GM19452 (cell line): ENCODE data around the gene FJX1.
"Not testable (repeated sequence)": the region's sequence is repeated elsewhere in the genome, so short reads cannot be mapped to it uniquely, and the experiment has no call there.

Experiments used
- ATAC-seq: cut with Tn5 transposase; IDR thresholded peaks from one replicate; pipeline ENCODE4 v1.9.1; 2021; ENCODE audit not compliant: unreplicated experiment

FJX1 gene

DNA sequence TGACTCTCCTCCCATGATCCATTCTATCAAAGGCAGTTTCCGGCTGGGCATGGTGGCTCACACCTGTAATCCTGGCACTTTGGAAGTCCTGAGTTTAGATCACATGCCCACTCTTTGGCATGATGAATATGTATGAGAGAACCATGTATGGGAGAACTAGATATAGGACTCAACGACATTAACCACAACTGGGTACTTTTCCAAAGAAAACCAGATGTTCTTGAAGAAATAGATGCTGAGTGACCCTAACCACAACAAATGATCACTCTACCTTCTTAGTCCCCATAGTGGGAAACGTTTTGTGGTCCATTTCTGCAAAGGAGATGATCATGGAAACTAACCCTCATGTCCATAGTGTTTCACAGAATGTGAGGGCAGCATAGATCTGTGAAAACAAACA is 13.6 kb downstream of the FJX1 start:
- no peak for ATAC-seq

DNA sequence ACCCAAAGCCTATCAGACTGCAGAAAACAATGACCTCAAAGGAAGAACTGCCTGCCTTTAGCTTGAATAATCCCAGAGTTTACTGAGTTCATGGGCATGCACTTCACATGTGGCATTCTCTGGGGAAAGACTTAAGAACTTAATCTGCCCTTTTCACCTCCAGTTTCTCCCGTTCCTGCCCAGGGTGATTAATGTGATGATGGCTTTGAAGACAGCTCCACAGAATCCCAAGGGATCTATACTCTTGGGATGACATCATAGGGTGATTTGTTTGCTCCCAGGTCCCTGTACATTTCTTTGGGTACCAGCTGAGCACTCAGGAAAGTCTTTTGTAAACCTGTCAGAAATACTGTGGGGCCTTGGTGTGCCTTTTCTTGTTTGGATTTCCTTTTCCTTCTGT is 14.0 kb downstream of the FJX1 start:
- ATAC-seq = no peak

DNA sequence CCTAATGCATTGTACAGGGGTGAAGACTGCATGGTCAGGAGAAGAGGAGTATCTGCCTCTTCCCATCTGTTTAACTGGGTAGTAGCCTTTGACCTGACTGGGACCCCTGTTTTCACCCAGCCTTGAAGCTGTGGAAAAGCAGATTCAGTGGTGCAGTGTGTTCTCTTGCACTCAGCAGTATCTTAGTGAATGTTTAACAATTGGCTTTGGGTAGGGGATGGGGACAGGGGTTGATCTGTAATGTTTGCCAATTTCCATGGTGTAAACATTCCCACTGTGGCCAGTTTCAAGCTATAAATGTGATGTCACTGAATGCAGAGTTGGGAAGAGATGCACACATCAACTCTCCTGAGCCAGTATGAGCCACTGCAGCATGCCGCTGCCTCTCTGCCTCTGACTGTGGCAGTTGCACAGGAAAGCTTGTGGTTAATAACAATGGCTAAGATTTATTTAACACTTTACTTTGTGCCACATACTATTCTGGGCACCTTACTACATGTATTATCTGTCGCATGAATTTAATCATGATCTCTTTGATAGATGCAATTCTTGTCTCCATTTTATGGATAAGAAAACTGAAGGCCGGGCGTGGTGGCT is 15.7 kb downstream of the FJX1 start:
- ATAC-seq = no peak

DNA sequence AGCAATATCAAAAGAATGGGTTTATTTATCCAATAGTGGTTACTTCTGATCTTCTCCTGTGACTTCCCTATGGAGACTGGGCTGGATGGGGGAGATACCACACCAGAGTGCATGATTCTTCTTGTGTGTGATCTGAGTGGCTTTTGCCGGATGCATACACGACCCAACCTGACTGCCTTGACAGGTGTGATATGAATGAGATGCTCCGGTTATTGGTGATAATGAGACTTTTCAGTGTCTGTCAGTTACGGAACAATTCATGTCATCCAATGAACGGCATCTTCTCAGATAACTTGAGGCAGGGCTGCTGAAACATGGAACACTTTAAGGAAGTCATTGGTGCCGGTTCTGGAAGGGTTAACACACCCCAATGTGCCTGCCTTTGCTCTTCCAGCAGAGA is 17.7 kb downstream of the FJX1 start:
- ATAC-seq = no peak

DNA sequence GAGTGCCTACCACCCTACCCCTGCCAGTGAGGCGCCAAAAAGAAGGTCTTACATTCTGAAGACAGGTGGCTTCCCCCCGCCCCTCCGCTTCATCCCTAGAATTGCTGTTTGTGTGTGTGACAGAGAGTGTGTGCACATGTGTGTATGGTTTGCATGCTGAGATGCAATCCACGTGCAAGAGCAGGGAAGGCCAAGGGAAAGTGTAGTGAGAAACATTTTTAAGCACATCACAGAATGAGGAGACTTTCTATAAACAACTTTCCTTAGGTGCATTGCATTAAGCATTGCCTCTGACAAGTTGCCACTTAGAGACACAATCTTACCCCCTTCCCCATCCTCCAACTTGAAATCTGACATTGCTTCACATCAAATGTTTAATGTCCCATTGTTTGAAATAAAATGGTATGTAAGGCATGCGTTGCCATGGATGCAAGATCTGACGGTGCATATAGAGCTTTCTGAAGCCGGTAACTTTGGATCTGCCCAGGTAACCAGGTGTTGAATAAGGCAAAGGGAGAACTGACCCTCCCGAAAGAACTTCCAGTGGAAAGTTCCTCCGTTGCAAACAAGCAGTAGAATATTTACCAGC is 21.4 kb downstream of the FJX1 start:
- ATAC-seq = no peak

GRCh38 chr11:35641171-35641897 is 23.1 kb downstream of the FJX1 start:
- no peak for ATAC-seq

DNA sequence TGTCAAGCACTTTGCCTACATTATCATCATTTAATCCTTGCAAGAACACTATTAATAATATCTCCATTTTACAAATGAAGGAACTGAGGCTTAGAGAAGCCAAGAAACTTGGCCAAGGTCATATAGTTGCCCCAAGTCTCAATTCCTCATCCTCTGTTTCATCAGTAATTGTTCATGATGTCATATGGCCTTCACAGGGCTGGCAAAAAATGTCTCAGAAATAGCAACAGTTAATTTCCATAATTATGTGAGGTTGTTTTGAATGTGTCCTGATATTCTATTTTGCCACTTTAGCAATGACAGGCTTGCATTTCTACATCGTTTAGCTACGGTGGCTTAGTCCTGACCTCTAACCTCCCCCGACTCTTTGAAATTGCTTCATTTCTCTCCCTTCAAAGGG is 23.7 kb downstream of the FJX1 start:
- no peak for ATAC-seq

GRCh38 chr11:35647421-35648093 is 29.3 kb downstream of the FJX1 start:
- ATAC-seq = no peak

DNA sequence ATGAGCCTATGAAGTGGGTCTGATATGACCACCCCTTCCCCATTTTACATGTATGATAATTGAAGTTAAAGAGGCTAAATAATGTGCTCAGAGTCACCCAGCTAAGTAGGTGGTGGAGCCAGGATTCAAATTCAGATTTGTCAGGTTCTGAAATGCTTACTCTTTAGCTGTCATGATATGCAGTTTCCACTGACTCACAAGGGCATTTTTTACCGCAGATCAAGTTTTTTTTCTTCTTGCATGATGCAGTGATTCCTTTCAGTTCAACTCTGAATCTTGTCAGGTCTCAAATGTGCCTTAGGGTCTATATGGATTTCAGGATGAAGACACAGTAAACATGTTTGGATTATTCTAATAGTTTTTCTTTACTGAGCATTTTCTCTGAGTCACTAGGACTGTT is 31.7 kb downstream of the FJX1 start:
- ATAC-seq = no peak

GRCh38 chr11:35650467-35650866 is 32.2 kb downstream of the FJX1 start:
- ATAC-seq = no peak

DNA sequence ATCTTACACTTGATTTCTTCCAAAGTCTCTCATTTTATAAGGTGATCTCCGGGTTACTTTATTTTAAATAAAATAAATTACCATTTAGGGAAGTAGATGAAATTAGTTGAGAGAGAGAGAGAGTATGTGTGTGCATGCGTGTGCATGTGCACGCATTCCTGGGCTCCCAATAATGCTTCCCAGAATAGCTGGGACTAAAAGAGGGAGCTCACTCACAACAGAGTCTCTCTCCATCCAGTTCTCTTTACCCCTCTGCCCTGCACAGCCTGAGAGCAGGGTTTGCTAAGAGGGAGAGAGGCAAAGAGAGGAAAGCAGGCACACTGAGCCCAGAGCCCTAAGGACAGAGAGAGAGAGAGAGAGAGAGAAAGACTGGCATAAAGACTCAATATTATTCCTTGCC is 33.0 kb downstream of the FJX1 start:
- ATAC-seq = no peak

- ATAC-seq = not testable (repeated sequence)
Observed at GRCh38 chr11:35652786-35653185, 34.5 kb downstream of the FJX1 start.

GRCh38 chr11:35654711-35655110 is 36.5 kb downstream of the FJX1 start:
- no peak for ATAC-seq

- ATAC-seq = no peak
Observed at GRCh38 chr11:35655254-35655653, 37.0 kb downstream of the FJX1 start.

DNA sequence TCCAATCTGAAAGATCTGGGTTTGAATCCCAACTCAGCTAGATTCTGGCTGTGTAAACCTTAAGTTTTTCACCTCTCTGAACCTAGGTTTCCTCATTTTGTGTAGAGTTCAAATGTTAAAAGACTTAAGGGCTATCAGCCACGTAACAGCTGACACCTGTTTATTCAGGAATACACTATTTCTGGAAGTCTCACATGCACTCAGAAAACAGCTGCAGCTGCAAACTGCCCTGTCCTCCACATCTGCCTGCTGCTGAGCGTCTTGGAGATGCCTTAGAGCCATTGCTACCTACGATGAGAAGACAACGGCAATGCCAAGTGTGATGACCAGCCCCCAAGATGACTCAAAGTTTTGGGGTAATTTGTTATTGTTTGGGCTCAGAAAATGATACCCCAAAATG is 37.6 kb downstream of the FJX1 start:
- ATAC-seq = no peak

DNA sequence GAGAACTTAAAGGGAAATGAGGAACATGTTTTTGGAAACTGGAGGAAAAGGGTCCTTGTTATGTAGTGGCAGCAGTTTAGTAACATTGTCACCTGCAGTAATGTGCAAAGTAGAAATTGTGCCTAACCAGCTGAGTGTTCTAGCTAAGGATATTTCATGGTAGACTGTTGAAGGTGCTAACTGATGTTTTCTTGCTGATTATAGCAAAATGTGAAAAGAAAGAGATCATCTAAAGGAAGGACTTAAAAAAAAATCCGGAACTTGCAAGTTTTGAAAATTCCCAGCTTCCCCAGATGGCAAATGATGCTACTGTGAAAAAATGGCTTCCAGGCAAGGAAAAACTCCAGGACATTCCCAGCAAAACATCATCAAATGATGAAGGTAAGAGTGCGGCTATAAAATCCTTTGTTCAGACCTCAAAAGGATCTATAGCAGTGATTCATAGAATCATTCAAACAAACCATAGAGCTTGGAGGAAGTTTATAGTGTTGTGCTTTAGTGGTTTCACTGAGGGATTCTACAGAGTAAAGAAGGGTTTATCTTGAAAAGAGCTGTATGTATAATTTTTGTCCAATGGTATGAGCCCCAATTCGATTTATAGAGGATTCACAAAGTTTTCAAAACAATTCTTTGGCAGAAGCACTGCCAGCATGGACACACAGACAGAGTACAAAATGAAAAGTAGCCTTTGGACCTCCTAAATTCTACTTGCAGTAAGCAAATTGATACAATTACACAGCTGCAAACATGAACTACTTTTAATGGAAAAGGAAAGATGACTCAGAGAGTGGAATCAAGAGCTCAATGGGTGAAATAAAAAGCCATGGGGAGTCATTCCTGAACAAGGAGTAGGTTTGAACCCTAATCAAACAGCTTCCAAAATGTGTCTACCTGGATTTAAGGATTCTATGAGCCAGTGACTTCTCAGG is 40.0 kb downstream of the FJX1 start:
- no peak for ATAC-seq

DNA sequence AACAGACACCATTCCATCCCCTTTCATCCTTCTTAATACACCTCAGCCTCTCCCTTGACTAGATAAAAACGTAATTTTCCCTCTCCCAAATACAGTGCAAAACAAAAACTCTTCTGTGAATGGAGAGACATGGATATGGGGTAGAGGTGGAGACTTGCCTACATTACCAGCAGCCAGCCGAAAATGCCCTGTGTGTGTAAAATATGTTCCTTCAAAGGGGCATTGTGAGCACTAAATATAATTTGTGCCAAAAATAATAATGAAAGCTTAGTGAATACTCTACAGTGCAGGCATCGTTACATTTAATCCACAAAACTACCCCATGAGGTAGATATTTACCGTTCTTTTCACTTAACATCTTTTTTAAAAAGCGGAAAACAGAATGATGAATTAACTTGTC is 43.3 kb downstream of the FJX1 start:
- ATAC-seq = no peak

GRCh38 chr11:35662061-35662648 is 43.9 kb downstream of the FJX1 start:
- peak; percentile 38 for ATAC-seq

GRCh38 chr11:35662649-35663407 is 44.6 kb downstream of the FJX1 start, which contains the start of gene TRIM44:
Gene TRIM44, plus strand, starts transcription at chr11:35662775. Its CDS starts 337 bp downstream, at chr11:35663112.
- ATAC-seq = peak; percentile 92

- no peak for ATAC-seq
Observed at GRCh38 chr11:35663408-35663702, 45.1 kb downstream of the FJX1 start.
